ENCODE results near the gene WASHC2A.
"Not testable (repeated sequence)": the region's sequence is repeated elsewhere in the genome, so short reads cannot be mapped to it uniquely, and the experiment has no call there.

DNA sequence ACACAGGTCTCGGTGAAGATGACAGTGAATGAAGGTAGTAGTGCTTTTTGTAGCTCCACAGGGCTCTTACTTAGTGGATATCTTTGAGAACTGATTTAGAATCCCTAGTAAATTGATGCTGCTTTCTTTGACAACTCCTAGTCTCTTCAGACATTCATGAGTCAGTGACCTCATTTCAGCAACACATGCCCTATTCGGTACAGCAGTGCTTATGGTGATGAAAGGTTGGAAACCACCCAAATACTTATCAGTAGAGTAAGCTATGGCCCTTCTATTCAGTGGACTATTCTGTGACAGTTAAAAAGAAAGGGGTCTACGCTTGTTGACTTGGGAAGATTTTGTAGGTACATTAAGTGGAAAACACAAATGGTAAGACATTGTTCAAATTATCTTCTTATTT is 29.0 kb downstream of the WASHC2A start:
- not testable (repeated sequence) for TF ChIP-seq CTCF (IDR thresholded peaks at IDR 0.05; ENCODE audit: borderline replicate concordance, extremely low read depth, low read length, poor library complexity, severe bottlenecking); EZH2 (IDR thresholded peaks at IDR 0.05; ENCODE audit: borderline replicate concordance, low read depth, low read length, severe bottlenecking)

Measured in DND-41 (cell line).